Loucy (cell line): ENCODE results near the gene SPTB.

Source experiments
- H2AFZ ChIP-seq: fragments of 200-600 bp; sonication (generic); 2 replicates; pipeline ENCODE4 v1.6.0; 2016; ENCODE audit warnings: antibody characterized with exemption, mild to moderate bottlenecking, low read length, moderate library complexity
- H3F3A ChIP-seq: fragments of 200-600 bp; 2 replicates; pipeline ENCODE4 v1.6.0; 2016; ENCODE audit warnings: antibody characterized with exemption, low read depth, mild to moderate bottlenecking
- H3K27me3 ChIP-seq: fragments of 200-600 bp; sonication (generic); 2 replicates; pipeline ENCODE4 v1.6.1; 2014; ENCODE audit warnings: low read length, mild to moderate bottlenecking; ENCODE audit not compliant: insufficient read depth, poor library complexity, severe bottlenecking
- H3K36me3 ChIP-seq: fragments of 200-600 bp; sonication (generic); 2 replicates; pipeline ENCODE4 v1.6.1; 2016; ENCODE audit warnings: low read length; ENCODE audit not compliant: insufficient read depth
- H3K4me1 ChIP-seq: fragments of 200-600 bp; sonication (generic); 2 replicates; pipeline ENCODE4 v1.5.1; 2014; ENCODE audit warnings: low read length, mild to moderate bottlenecking; ENCODE audit not compliant: insufficient read depth, poor library complexity, severe bottlenecking
- H3K4me2 ChIP-seq: fragments of 200-600 bp; sonication (generic); 2 replicates; pipeline ENCODE4 v1.6.0; 2014; ENCODE audit warnings: antibody characterized with exemption, low read length, low read depth, mild to moderate bottlenecking; ENCODE audit not compliant: poor library complexity, severe bottlenecking
- H3K4me3 ChIP-seq: fragments of 200-600 bp; sonication (generic); 2 replicates; pipeline ENCODE4 v1.5.1; 2014; ENCODE audit warnings: low read length, mild to moderate bottlenecking, mixed read lengths; ENCODE audit not compliant: poor library complexity, severe bottlenecking
- H3K79me2 ChIP-seq: fragments of 200-600 bp; sonication (generic); 2 replicates; pipeline ENCODE4 v1.6.1; 2014; ENCODE audit warnings: low read length; ENCODE audit not compliant: insufficient read depth
- H3K9ac ChIP-seq: fragments of 200-600 bp; sonication (generic); 2 replicates; pipeline ENCODE4 v1.6.0; 2014; ENCODE audit warnings: mild to moderate bottlenecking, low read depth, low read length, moderate library complexity; ENCODE audit not compliant: poor library complexity, severe bottlenecking
- H3K9me2 ChIP-seq: fragments of 200-600 bp; sonication (generic); replicated peaks from 2 replicates; pipeline ENCODE4 v1.6.1; 2016; ENCODE audit warnings: low read depth, low read length, mixed read lengths
- H3K9me3 ChIP-seq: fragments of 200-600 bp; sonication (generic); 2 replicates; pipeline ENCODE4 v1.6.1; 2014; ENCODE audit warnings: mild to moderate bottlenecking, antibody characterized with exemption, low read length, low read depth; ENCODE audit not compliant: insufficient read depth
- H4K20me1 ChIP-seq: fragments of 200-600 bp; sonication (generic); 2 replicates; pipeline ENCODE4 v1.6.0; 2014; ENCODE audit warnings: antibody characterized with exemption, low read length, mild to moderate bottlenecking; ENCODE audit not compliant: insufficient read depth, poor library complexity, severe bottlenecking
- CTCF ChIP-seq: fragments of 200-600 bp; sonication (generic); conservative IDR thresholded peaks from 2 replicates; pipeline ENCODE4 v1.5.1; 2014; ENCODE audit warnings: mild to moderate bottlenecking, antibody characterized with exemption, low read length
- EZH2phosphoT487 ChIP-seq: fragments of 200-600 bp; IDR thresholded peaks from 2 replicates; pipeline ENCODE4 v1.6.1; 2018; ENCODE audit warnings: antibody characterized with exemption, mild to moderate bottlenecking, moderate library complexity, borderline replicate concordance

The SPTB gene

GRCh38 chr14:64777461-64777860 lies 102.2 kb downstream of the SPTB start:
- no peaks in the 10 kb centered on the region for H3F3A ChIP-seq
- no peaks in the 10 kb centered on the region for H3K36me3 ChIP-seq
- H3K79me2 ChIP-seq: no peaks in the 10 kb centered on the region
- H3K4me3 ChIP-seq: no peak overlapping the region
- no peak overlapping the region for H3K4me2 ChIP-seq
- no peaks in the 10 kb centered on the region for H3K9me2 ChIP-seq
- no peak for TF ChIP-seq EZH2phosphoT487
- no peak for TF ChIP-seq CTCF
- H3K4me1 ChIP-seq: no peaks in the 10 kb centered on the region
- H2AFZ ChIP-seq: no peak overlapping the region
- no peak overlapping the region for H3K9ac ChIP-seq
- H3K27me3 ChIP-seq: no peaks in the 10 kb centered on the region
- no peaks in the 10 kb centered on the region for H3K9me3 ChIP-seq
- no peaks in the 10 kb centered on the region for H4K20me1 ChIP-seq

- Histone ChIP-seq H3K9ac (no peak overlapping the region), H3K79me2 (no peaks in the 10 kb centered on the region), H3F3A (no peaks in the 10 kb centered on the region), H3K27me3 (no peaks in the 10 kb centered on the region), H3K4me3 (no peak overlapping the region), H2AFZ (no peak overlapping the region), H3K4me2 (no peak overlapping the region), H3K9me2 (no peaks in the 10 kb centered on the region), H4K20me1 (no peaks in the 10 kb centered on the region), H3K36me3 (no peaks in the 10 kb centered on the region), H3K9me3 (no peaks in the 10 kb centered on the region), H3K4me1 (peaks cover 6% of the 10 kb centered on the region)
- no peak for TF ChIP-seq EZH2phosphoT487
- no peak for TF ChIP-seq CTCF
These were observed 104.5 kb downstream of the SPTB start for GRCh38 chr14:64775081-64775777.

- H3K4me3 ChIP-seq: no peak overlapping the region
- no peak overlapping the region for H3K4me2 ChIP-seq
- H3K9ac ChIP-seq: no peak overlapping the region
- no peaks in the 10 kb centered on the region for H3F3A ChIP-seq
- H3K36me3 ChIP-seq: no peaks in the 10 kb centered on the region
- no peaks in the 10 kb centered on the region for H3K79me2 ChIP-seq
- peaks cover 6% of the 10 kb centered on the region for H3K4me1 ChIP-seq
- no peaks in the 10 kb centered on the region for H3K9me2 ChIP-seq
- H4K20me1 ChIP-seq: no peaks in the 10 kb centered on the region
- H3K27me3 ChIP-seq: no peaks in the 10 kb centered on the region
- no peak for TF ChIP-seq CTCF
- no peak for TF ChIP-seq EZH2phosphoT487
- no peaks in the 10 kb centered on the region for H3K9me3 ChIP-seq
- H2AFZ ChIP-seq: no peak overlapping the region
These were observed 105.4 kb downstream of the SPTB start for GRCh38 chr14:64774272-64774671.
